GM13977 (cell line): Measurements from ENCODE around the gene TRIM54.

Experiments used
- DNase-seq: peaks from one replicate; pipeline ENCODE4 v3.0.0; 2012; ENCODE audit warnings: low spot score
- CTCF ChIP-seq: IDR thresholded peaks from 2 replicates; pipeline ENCODE4 v1.5.1; 2012; ENCODE audit warnings: mild to moderate bottlenecking, control low read depth; ENCODE audit not compliant: insufficient read depth; ENCODE audit errors: extremely low read depth, missing control alignments
- in situ Hi-C: fragments of 300-500 bp; cut with MboI; formaldehyde crosslinking; loops from one replicate; pipeline ENCODE4 v1.12.0; 2022; ENCODE audit warnings: low sequenced_read_pairs, low pct_unique_long_range_greater_than_20kb, mixed read lengths, inconsistent platforms; ENCODE audit not compliant: unreplicated experiment

The TRIM54 gene

GRCh38 chr2:27240406-27240805 lies 41.8 kb upstream of the TRIM54 start:
- in situ Hi-C loops, result no loop called here
- no peak for DNase-seq
- TF ChIP-seq CTCF, result no peak

GRCh38 chr2:27241761-27242613 lies 40.2 kb upstream of the TRIM54 start:
- no peak for TF ChIP-seq CTCF
- in situ Hi-C loops, result no loop called here
- DNase-seq, result no peak

- DNase-seq, result no peak
- no peak for TF ChIP-seq CTCF
- in situ Hi-C loops, result no loop called here
Measured at GRCh38 chr2:27242614-27242951, 39.6 kb upstream of the TRIM54 start.

DNA sequence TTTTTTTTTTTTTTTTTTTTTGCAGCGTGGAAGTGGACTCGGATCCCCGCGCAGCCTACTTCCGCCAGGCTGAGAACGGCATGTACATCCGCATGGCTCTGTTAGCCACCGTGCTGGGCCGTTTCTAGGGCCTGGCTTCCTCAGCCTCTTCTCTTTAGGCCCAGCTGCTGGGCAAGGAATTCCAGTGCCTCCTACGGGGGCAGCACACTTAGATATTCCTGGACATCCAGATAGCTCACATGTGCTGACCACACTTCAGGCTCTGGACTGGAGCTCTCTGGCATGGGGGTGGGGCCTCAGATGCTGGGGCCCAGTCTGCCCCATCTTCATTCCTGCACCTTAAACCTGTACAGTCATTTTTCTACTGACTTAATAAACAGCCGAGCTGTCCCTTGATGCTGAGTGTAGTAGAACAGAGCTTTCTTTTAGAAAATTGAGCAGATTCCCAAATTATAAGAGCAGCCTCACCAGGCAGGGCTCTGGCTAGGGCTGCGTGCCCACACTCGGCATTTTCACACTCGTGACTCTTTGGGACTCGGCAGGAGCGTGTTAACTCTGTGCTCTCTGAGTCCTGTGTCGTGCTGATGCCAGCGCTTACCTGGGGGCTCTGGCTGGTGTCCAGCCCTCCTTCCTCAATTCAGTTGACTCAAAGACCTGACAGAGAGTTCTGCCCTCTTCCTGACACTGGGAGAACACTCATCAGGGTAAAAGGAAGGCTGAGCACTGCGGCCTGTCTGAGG lies 38.7 kb upstream of the TRIM54 start:
- DNase-seq, result no peak
- TF ChIP-seq CTCF, result no peak
- in situ Hi-C loops, result no loop called here

- DNase-seq, result no peak
- no peak for TF ChIP-seq CTCF
- in situ Hi-C loops, result no loop called here
Measured at GRCh38 chr2:27245116-27245515, 37.1 kb upstream of the TRIM54 start.

- TF ChIP-seq CTCF, result no peak
- DNase-seq, result no peak
- in situ Hi-C loops, result no loop called here
Measured at GRCh38 chr2:27245626-27246025, 36.6 kb upstream of the TRIM54 start.
